Measurements from ENCODE around the gene HIPK4.

The HIPK4 gene

GRCh38 chr19:40424637-40425449 lies 34.9 kb upstream of the HIPK4 start:
- no peak for TF ChIP-seq Cebpa-rat (IDR thresholded peaks at IDR 0.05)
- Histone ChIP-seq H3K4me1 (peaks cover 35 to 57% (median 48%) of the 10 kb centered on the region in 10 experiments), H3K27ac (peak overlapping the region; percentile 83 to 98 (median 92)), H4K20me1 (peaks cover 0 to 43% (median 14%) of the 10 kb centered on the region in 11 experiments; a peak in 13 of 22 replicates), H3K4me2 (peak overlapping the region; percentile 82 to 99 (median 96)), H3K9ac (peak overlapping the region; percentile 82 to 97 (median 92)), H3K4me3 (peak overlapping the region; percentile 69 to 95 (median 84)), H3K9me3 (replicated peaks in 1 of 11) (no peaks in the 10 kb centered on the region), H3K36me3 (peaks cover 11 to 21% (median 18%) of the 10 kb centered on the region in 11 experiments), H3K27me3 (no peaks in the 10 kb centered on the region)

GRCh38 chr19:40423938-40424337 lies 34.0 kb upstream of the HIPK4 start:
- TF ChIP-seq Cebpa-rat (IDR thresholded peaks at IDR 0.05), result no peak
- no peaks in the 10 kb centered on the region for H3K9me3 ChIP-seq (replicated peaks in 1 of 11)
- H3K27ac ChIP-seq, result peak overlapping the region in 4 of 11 experiments; percentile 38 to 98 (median 92); a peak in 7 of 22 replicates
- peak overlapping the region in 8 of 10 experiments; percentile 71 to 95 (median 84); a peak in 15 of 20 replicates for H3K4me3 ChIP-seq
- peak overlapping the region; percentile 82 to 99 (median 96); a peak in 20 of 22 replicates for H3K4me2 ChIP-seq
- peaks cover 36 to 66% (median 54%) of the 10 kb centered on the region in 10 experiments for H3K4me1 ChIP-seq
- peaks cover 0 to 43% (median 14%) of the 10 kb centered on the region in 11 experiments; a peak in 13 of 22 replicates for H4K20me1 ChIP-seq
- peak overlapping the region in 10 of 11 experiments; percentile 87 to 97 (median 92); a peak in 15 of 22 replicates for H3K9ac ChIP-seq
- H3K36me3 ChIP-seq, result peaks cover 11 to 21% (median 18%) of the 10 kb centered on the region in 11 experiments
- no peaks in the 10 kb centered on the region for H3K27me3 ChIP-seq

GRCh38 chr19:40422748-40423566 lies 33.0 kb upstream of the HIPK4 start:
- Histone ChIP-seq H3K4me2 (peak overlapping the region in 7 of 11 experiments; percentile 82 to 98 (median 94); a peak in 12 of 22 replicates), H4K20me1 (peaks cover 0 to 43% (median 14%) of the 10 kb centered on the region in 11 experiments; a peak in 13 of 22 replicates), H3K9ac (peak overlapping the region in 9 of 11 experiments; percentile 18 to 97 (median 89); a peak in 14 of 22 replicates), H3K9me3 (replicated peaks in 1 of 11) (no peaks in the 10 kb centered on the region), H3K4me1 (peaks cover 42 to 69% (median 63%) of the 10 kb centered on the region in 10 experiments), H3K4me3 (peak overlapping the region in 2 of 10 experiments; percentile 85 to 95; a peak in 4 of 20 replicates), H3K27ac (peak overlapping the region in 3 of 11 experiments; percentile 89 to 98 (median 96); a peak in 3 of 22 replicates), H3K27me3 (no peaks in the 10 kb centered on the region), H3K36me3 (peaks cover 11 to 21% (median 18%) of the 10 kb centered on the region in 11 experiments)
- no peak for TF ChIP-seq Cebpa-rat (IDR thresholded peaks at IDR 0.05)

- Histone ChIP-seq H3K4me1 (peaks cover 50 to 76% (median 69%) of the 10 kb centered on the region in 10 experiments), H3K4me2 (peak overlapping the region; percentile 80 to 98 (median 95); a peak in 21 of 22 replicates), H3K9me3 (replicated peaks in 1 of 11) (no peaks in the 10 kb centered on the region), H3K9ac (peak overlapping the region; percentile 78 to 97 (median 85); a peak in 18 of 22 replicates), H3K4me3 (peak overlapping the region in 4 of 10 experiments; percentile 54 to 85 (median 66); a peak in 5 of 20 replicates), H3K27ac (peak overlapping the region in 8 of 11 experiments; percentile 78 to 98 (median 90); a peak in 11 of 22 replicates), H4K20me1 (peaks cover 0 to 43% (median 14%) of the 10 kb centered on the region in 11 experiments; a peak in 13 of 22 replicates), H3K27me3 (no peaks in the 10 kb centered on the region), H3K36me3 (peaks cover 11 to 21% (median 18%) of the 10 kb centered on the region in 11 experiments)
- no peak for TF ChIP-seq Cebpa-rat (IDR thresholded peaks at IDR 0.05)
Observed at GRCh38 chr19:40421993-40422747, 32.2 kb upstream of the HIPK4 start.

GRCh38 chr19:40420766-40421765 lies 31.1 kb upstream of the HIPK4 start:
- H4K20me1 ChIP-seq, result peaks cover 0 to 43% (median 14%) of the 10 kb centered on the region in 11 experiments; a peak in 13 of 22 replicates
- H3K4me3 ChIP-seq, result peak overlapping the region; percentile 54 to 85 (median 66)
- H3K4me2 ChIP-seq, result peak overlapping the region; percentile 80 to 98 (median 94)
- H3K4me1 ChIP-seq, result peaks cover 50 to 77% (median 71%) of the 10 kb centered on the region in 10 experiments
- H3K27ac ChIP-seq, result peak overlapping the region; percentile 75 to 98 (median 86)
- H3K36me3 ChIP-seq, result peaks cover 11 to 21% (median 18%) of the 10 kb centered on the region in 11 experiments
- peak overlapping the region; percentile 78 to 97 (median 85) for H3K9ac ChIP-seq
- no peaks in the 10 kb centered on the region for H3K27me3 ChIP-seq
- H3K9me3 ChIP-seq (replicated peaks in 1 of 11), result no peaks in the 10 kb centered on the region
- no peak for TF ChIP-seq Cebpa-rat (IDR thresholded peaks at IDR 0.05)

- peaks cover 55 to 83% (median 77%) of the 10 kb centered on the region in 10 experiments for H3K4me1 ChIP-seq
- peaks cover 11 to 21% (median 18%) of the 10 kb centered on the region in 11 experiments for H3K36me3 ChIP-seq
- H3K27ac ChIP-seq, result peak overlapping the region in 10 of 11 experiments; percentile 78 to 98 (median 88); a peak in 18 of 22 replicates
- H3K4me2 ChIP-seq, result peak overlapping the region; percentile 80 to 98 (median 94)
- TF ChIP-seq Cebpa-rat (IDR thresholded peaks at IDR 0.05), result no peak
- H3K4me3 ChIP-seq, result peak overlapping the region; percentile 54 to 85 (median 66)
- peak overlapping the region; percentile 78 to 97 (median 85) for H3K9ac ChIP-seq
- H3K9me3 ChIP-seq (replicated peaks in 1 of 11), result no peaks in the 10 kb centered on the region
- peaks cover 0 to 43% (median 14%) of the 10 kb centered on the region in 11 experiments; a peak in 13 of 22 replicates for H4K20me1 ChIP-seq
- H3K27me3 ChIP-seq, result no peaks in the 10 kb centered on the region
Observed at GRCh38 chr19:40420451-40420765, 30.4 kb upstream of the HIPK4 start.

- Histone ChIP-seq H3K4me1 (peaks cover 55 to 90% (median 83%) of the 10 kb centered on the region in 10 experiments), H4K20me1 (peaks cover 0 to 38% (median 11%) of the 10 kb centered on the region in 11 experiments; a peak in 13 of 22 replicates), H3K27ac (0 out of 22 replicates have a peak overlapping the region, but pooled peaks of 2 of the 11 experiments have one; percentile 3 to 10), H3K27me3 (no peaks in the 10 kb centered on the region), H3K4me2 (peak overlapping the region in 3 of 11 experiments; percentile 89 to 98 (median 96); a peak in 7 of 22 replicates), H3K9ac (no peak overlapping the region; a peak in 2 of 22 replicates), H3K9me3 (replicated peaks in 1 of 11) (no peaks in the 10 kb centered on the region), H3K4me3 (no peak overlapping the region), H3K36me3 (peaks cover 11 to 21% (median 18%) of the 10 kb centered on the region in 11 experiments)
- TF ChIP-seq Cebpa-rat (IDR thresholded peaks at IDR 0.05), result no peak
Observed at GRCh38 chr19:40419780-40420179, 29.8 kb upstream of the HIPK4 start.

Measured in BLaER1 treated with 17β-estradiol and CSF1 and Interleukin-3, amounts not matched to agents 10 nM and 100 nM (cell line).